AG09309 (cell line): ENCODE data around the gene SMIM36.
"Not testable (repeated sequence)": the region's sequence is repeated elsewhere in the genome, so short reads cannot be mapped to it uniquely, and the experiment has no call there.

Experiments used
- DNase-seq: peaks from one replicate; pipeline ENCODE4 v3.0.0-alpha.2; 2010; ENCODE audit warnings: low read depth
- H3K4me3 ChIP-seq: 2 replicates; pipeline ENCODE4 v1.5.1; 2011; ENCODE audit warnings: mild to moderate bottlenecking, low read depth, low read length, moderate library complexity; ENCODE audit not compliant: control insufficient read depth
- TF ChIP-seq, protein P1 (sequence below): IDR thresholded peaks from 2 replicates; pipeline ENCODE4 v1.5.1; 2011; ENCODE audit warnings: mild to moderate bottlenecking, low read depth, low read length, inconsistent platforms; ENCODE audit not compliant: insufficient read depth, control insufficient read depth; ENCODE audit errors: missing control alignments

The SMIM36 gene

DNA sequence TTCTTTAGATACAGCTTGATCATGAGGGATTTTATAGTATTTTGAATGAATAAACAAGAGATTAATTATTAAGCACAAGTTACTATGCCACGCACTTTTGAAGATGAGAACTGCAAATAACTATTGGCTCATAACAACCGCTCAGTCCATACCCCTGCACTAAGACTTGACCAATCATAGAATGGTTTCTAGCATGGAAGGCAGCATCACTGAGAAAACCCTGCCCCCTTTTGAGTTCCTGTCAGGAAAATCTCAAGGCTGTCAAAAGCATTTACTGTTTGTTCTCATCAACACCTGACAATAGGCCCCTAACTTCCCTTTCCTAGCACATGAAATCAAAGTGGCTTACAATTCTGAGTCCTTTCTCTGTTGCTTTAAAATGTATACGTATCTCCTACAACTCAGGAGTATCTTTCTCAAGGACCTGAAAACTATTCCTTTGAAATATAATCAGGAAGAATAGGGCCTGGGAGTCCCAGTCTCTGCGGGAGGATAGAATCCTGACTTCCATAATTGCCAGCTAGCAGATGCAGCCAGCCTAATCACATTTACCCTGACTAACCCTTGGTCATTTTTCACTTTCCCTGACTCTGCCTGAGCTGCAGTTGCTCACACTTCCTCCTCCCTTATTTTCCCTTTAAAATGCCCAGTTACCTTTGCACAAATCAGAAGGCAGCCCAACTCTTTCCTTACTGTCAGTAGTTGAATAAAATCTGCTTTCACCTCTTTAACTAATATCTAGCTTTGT, 80.5 kb downstream of the SMIM36 start:
- TF ChIP-seq, protein P1, sequence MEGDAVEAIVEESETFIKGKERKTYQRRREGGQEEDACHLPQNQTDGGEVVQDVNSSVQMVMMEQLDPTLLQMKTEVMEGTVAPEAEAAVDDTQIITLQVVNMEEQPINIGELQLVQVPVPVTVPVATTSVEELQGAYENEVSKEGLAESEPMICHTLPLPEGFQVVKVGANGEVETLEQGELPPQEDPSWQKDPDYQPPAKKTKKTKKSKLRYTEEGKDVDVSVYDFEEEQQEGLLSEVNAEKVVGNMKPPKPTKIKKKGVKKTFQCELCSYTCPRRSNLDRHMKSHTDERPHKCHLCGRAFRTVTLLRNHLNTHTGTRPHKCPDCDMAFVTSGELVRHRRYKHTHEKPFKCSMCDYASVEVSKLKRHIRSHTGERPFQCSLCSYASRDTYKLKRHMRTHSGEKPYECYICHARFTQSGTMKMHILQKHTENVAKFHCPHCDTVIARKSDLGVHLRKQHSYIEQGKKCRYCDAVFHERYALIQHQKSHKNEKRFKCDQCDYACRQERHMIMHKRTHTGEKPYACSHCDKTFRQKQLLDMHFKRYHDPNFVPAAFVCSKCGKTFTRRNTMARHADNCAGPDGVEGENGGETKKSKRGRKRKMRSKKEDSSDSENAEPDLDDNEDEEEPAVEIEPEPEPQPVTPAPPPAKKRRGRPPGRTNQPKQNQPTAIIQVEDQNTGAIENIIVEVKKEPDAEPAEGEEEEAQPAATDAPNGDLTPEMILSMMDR, result no peak
- H3K4me3 ChIP-seq, result no peak overlapping the region
- DNase-seq, result no peak

DNA sequence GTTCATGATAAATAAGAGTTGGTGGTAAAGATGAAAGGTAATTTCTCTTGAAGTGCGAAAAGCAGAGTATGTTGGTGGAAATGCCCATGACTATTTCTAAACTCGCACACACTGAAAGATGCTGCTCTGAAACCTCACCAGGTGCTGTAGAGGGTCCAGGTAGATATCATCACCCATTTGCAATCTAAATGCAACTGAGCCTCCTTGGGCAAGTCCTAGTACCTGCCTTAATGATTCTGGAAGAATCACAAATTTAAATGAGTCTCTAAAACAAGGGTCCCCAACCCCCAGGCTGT, 83.7 kb downstream of the SMIM36 start:
- TF ChIP-seq, protein P1, result no peak
- no peak overlapping the region for H3K4me3 ChIP-seq
- no peak for DNase-seq

DNA sequence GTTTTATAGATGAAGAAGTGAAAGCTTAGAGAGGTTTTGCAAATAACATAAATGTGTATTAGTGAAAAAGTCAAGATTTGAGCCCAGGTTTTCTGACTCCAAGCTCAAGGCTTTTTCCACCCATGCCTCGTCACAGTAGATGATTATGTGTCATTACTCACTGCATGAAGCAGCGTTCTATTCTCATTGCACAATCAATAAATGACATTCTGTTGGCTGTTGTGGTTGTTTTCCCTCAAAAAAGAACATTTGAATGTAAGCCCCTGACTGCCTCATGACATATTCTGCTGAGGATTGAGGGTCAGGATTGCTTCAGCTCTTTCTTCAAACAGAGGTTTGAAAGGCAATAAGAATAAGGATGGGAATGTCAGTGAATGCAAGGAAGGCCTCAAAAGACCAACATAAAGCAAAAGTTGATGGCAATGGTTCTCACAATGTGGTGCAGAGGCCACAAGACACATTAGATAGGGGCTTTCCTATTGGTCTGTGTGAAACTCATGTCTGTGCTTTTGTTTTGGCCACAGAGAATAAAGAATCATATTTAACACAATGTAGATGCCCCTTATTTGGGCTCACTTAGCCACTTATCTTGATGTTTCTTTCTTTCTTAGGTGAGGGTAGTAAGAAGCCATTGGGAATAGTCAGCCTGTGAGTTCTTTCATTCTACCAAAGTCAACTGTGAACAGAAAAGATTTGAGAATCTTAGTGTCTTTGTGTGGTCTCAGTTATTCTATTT, 84.2 kb downstream of the SMIM36 start:
- TF ChIP-seq, protein P1, result no peak
- no peak overlapping the region for H3K4me3 ChIP-seq
- DNase-seq, result no peak

DNA sequence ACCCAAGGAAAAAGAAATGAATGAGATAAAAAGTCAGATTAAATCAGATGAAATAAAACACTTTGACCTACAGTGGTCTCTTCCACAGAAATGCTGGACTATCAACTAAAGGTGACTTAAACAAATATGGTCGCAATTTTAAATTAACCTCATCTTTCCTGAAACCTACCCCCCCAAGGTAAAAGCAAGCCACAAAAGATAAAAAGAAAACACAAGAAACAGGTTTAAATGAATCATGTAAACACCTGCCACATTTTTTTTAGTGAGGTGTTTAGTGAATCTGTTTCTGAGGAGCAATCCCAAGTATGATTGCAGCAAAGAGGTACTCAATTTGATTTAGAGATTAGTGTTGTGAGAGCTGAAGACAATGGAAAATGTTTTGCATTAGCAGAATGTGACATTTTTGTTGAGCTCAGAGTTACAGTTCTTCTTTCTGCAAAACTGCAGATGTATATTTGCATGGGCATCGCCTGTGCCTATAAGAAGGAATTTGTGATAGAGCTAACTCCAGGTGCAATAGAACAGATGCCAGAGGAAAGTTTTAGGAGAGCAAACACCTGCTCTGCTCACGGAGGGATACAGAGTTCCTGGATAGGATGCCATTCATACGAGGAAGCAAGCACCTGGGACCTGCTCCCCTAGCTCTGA, 86.2 kb downstream of the SMIM36 start:
- H3K4me3 ChIP-seq, result no peak overlapping the region
- no peak for DNase-seq
- TF ChIP-seq, protein P1, result no peak

DNA sequence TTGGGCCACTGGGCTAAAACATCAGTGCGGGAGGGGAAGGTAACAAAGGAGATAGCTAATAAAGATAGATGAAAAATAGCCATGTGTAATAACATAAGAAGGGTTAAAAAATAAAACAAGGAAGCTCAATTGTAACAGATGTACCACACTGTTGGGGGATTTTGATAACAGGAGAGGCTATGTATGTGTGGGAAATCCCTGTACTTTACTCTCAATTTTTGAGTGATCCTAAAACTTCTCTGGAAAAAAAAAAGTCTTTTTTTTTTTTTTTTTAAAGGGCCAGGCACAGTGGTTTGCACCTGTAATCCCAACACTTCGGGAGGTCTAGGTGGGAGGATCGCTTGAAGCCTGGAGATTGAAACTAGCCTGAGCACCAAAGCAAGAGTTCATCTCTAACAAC, 87.7 kb downstream of the SMIM36 start:
- DNase-seq, result no peak
- TF ChIP-seq, protein P1, result no peak
- no peak overlapping the region for H3K4me3 ChIP-seq

DNA sequence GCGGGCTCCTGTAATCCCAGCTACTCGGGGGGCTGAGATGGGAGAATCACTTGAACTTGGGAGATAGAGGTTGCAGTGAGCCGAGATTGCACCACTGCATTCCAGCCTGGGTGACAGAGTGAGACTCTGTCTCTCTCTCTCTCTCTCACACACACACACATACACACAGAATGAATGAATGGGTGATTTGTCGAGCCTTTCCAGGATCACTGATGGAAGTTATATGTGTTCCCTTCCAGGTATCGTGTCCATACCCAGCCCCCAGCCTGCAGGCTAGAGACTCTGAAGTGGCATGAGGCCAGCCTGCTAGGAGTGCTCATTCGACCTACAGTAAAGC, 88.5 kb downstream of the SMIM36 start:
- not testable (repeated sequence) for DNase-seq, H3K4me3 ChIP-seq
